Skeletal muscle cell (primary cell): ENCODE data around the gene SHC1.

Source experiments
- DNase-seq: peaks from one replicate; pipeline ENCODE4 v3.0.0-alpha.2; 2010; ENCODE audit warnings: low read depth
- H3K4me3 ChIP-seq: 2 replicates; pipeline ENCODE4 v1.5.1; 2011; ENCODE audit warnings: low read depth, mild to moderate bottlenecking, control low read depth, low read length, moderate library complexity

Gene SHC1

GRCh38 chr1:154975409-154976059, 5.0 kb upstream of the SHC1 start:
- DNase-seq: no peak
- H3K4me3 ChIP-seq: peak overlapping the region; percentile 72

- peak; percentile 73 for DNase-seq
- H3K4me3 ChIP-seq: peak overlapping the region; percentile 72
Measured at GRCh38 chr1:154974808-154975408, 4.4 kb upstream of the SHC1 start.

GRCh38 chr1:154974102-154974807, 3.7 kb upstream of the SHC1 start, which contains the start of gene CKS1B:
Gene CKS1B, plus strand, starts transcription at chr1:154974681. Its CDS starts 65 bp downstream, at chr1:154974746.
- H3K4me3 ChIP-seq: peak within 1 kb of the TSS; percentile 72
- DNase-seq: peak; percentile 100

GRCh38 chr1:154973344-154974101, 3.0 kb upstream of the SHC1 start:
- peak; percentile 82 for DNase-seq

GRCh38 chr1:154972517-154973343, 2.2 kb upstream of the SHC1 start:
- H3K4me3 ChIP-seq: peak overlapping the region; percentile 72
- peak; percentile 86 for DNase-seq

More at GRCh38 chr1:154973344-154974101, 3.0 kb upstream of the SHC1 start:
- H3K4me3 ChIP-seq: peak overlapping the region; percentile 72

GRCh38 chr1:154972213-154972516, 1.6 kb upstream of the SHC1 start:
- peak overlapping the region; percentile 39 for H3K4me3 ChIP-seq
- no peak for DNase-seq

GRCh38 chr1:154971341-154971998, 923 bp upstream of the SHC1 start:
- H3K4me3 ChIP-seq: peak overlapping the region; percentile 94
- DNase-seq: no peak

- peak overlapping the region; percentile 94 for H3K4me3 ChIP-seq
- no peak for DNase-seq
Measured at GRCh38 chr1:154969860-154970452, 591 bp downstream of the SHC1 start.

- DNase-seq: no peak
- peak overlapping the region; percentile 94 for H3K4me3 ChIP-seq
Measured at GRCh38 chr1:154969246-154969645, 1.3 kb downstream of the SHC1 start.

GRCh38 chr1:154968731-154969130, 1.8 kb downstream of the SHC1 start:
- DNase-seq: no peak
- H3K4me3 ChIP-seq: peak overlapping the region; percentile 94

GRCh38 chr1:154967331-154967950, 3.1 kb downstream of the SHC1 start:
- H3K4me3 ChIP-seq: peak overlapping the region; percentile 94
- no peak for DNase-seq

GRCh38 chr1:154966111-154966510, 4.4 kb downstream of the SHC1 start:
- DNase-seq: no peak
- no peak overlapping the region for H3K4me3 ChIP-seq

GRCh38 chr1:154964359-154964758, 6.2 kb downstream of the SHC1 start:
- DNase-seq: no peak
- no peak overlapping the region for H3K4me3 ChIP-seq

GRCh38 chr1:154963643-154964042, 6.9 kb downstream of the SHC1 start:
- H3K4me3 ChIP-seq: no peak overlapping the region
- DNase-seq: no peak

- H3K4me3 ChIP-seq: no peak overlapping the region
- DNase-seq: no peak
Measured at GRCh38 chr1:154962795-154963330, 7.7 kb downstream of the SHC1 start.

GRCh38 chr1:154962156-154962749, 8.3 kb downstream of the SHC1 start:
- H3K4me3 ChIP-seq: peak overlapping the region; percentile 67
- DNase-seq: no peak
